HepG2 (cell line): Measurements from ENCODE around the gene PPP1R9A. TPM values are rescaled to one million over a fixed set of nuclear protein-coding genes. Genes with fewer than 3 reads are reported as not detected.

Source experiments
- ATAC-seq: fragments of 200-7000 bp; cut with Tn5 transposase; 3 replicates; pipeline ENCODE4 v1.9.1; 2020; ENCODE audit warnings: mild to moderate bottlenecking, moderate library complexity
- BruUV-seq: library from RNA; stranded (reverse); fragments of 400-500 nt; replicated peaks from 2 replicates; lab custom pipeline; 2021; lab: Mats Ljungman, UMichigan
- CTCF ChIA-PET: fragments of 300-600 bp; formaldehyde crosslinking; extraction: SDS; loops from one replicate; lab custom pipeline; 2021; ENCODE audit warnings: low total read pairs, inconsistent platforms, low intra/inter-chr PET ratio; lab: Yijun Ruan, JAX
- POLR2A ChIA-PET: fragments of 350-600 bp; sonication (Branson Sonifier 250); formaldehyde crosslinking; loops from one replicate; lab custom pipeline; 2020; ENCODE audit warnings: antibody characterized with exemption, inconsistent platforms; lab: Yijun Ruan, JAX
- DNase-seq: peaks from one replicate; pipeline ENCODE4 v3.0.0-alpha.2; 2015; ENCODE audit warnings: low spot score
- FAIRE-seq: peaks from 3 replicates; lab custom pipeline; 2011; peaks lifted over from hg19 to GRCh38; lab: Jason Lieb, UNC
- H2AFZ ChIP-seq: one replicate; pipeline ENCODE4 v1.6.1; 2011; ENCODE audit warnings: low read length, inconsistent platforms
- H3K27ac ChIP-seq: fragments of 300-600 bp; 3 replicates; pipeline ENCODE4 v1.8.0; 2011; ENCODE audit warnings: mixed run types, mild to moderate bottlenecking, mixed read lengths, low read length, inconsistent platforms; ENCODE audit not compliant: insufficient read depth; ENCODE audit errors: extremely low read length
- H3K27me3 ChIP-seq, 2 experiments: fragments of 200-600 bp in 1 of 2; 2 replicates in 1 of 2; 3 replicates in 1 of 2; pipeline versions ENCODE4 v1.6.0 to v1.8.0; 2011; ENCODE audit warnings: low read length in 2 of 2, mild to moderate bottlenecking in 2 of 2, moderate library complexity in 2 of 2, inconsistent platforms in 1 of 2; ENCODE audit not compliant: insufficient read depth in 2 of 2, control insufficient read depth in 1 of 2
- H3K36me3 ChIP-seq, 2 experiments: fragments of 200-600 bp in 1 of 2; replicated peaks in 1 of 2; 2 replicates in 1 of 2; 3 replicates in 1 of 2; pipeline versions ENCODE4 v1.5.1 to v1.8.0; 2011; ENCODE audit warnings: low read length in 2 of 2, inconsistent platforms in 1 of 2; ENCODE audit not compliant: insufficient read depth in 2 of 2, control insufficient read depth in 1 of 2
- H3K4me1 ChIP-seq: 2 replicates; pipeline ENCODE4 v1.5.1; 2012; ENCODE audit warnings: low read length, inconsistent platforms; ENCODE audit not compliant: insufficient read depth
- H3K4me2 ChIP-seq: 2 replicates; pipeline ENCODE4 v1.6.0; 2011; ENCODE audit warnings: low read depth, low read length, inconsistent platforms
- H3K4me3 ChIP-seq, 3 experiments: fragments of 200-600 bp in 1 of 3; sonication (generic), shearing (Covaris generic) in 1 of 3; replicated peaks in 1 of 3; 2 replicates each; pipeline ENCODE4 v1.5.1; 2011 to 2016; ENCODE audit warnings: low read length in 3 of 3, inconsistent platforms in 2 of 3, low read depth in 2 of 3, mild to moderate bottlenecking in 2 of 3, control low read depth in 1 of 3, mixed read lengths in 1 of 3; ENCODE audit not compliant: insufficient read depth in 1 of 3
- H3K79me2 ChIP-seq: one replicate; pipeline ENCODE4 v1.6.1; 2011; ENCODE audit warnings: low read length, inconsistent platforms; ENCODE audit not compliant: insufficient read depth
- H3K9ac ChIP-seq: 2 replicates; pipeline ENCODE4 v1.6.0; 2011; ENCODE audit warnings: mild to moderate bottlenecking, low read depth, low read length, inconsistent platforms; ENCODE audit not compliant: insufficient read depth
- H3K9me3 ChIP-seq: 2 replicates; pipeline ENCODE4 v1.5.1; 2012; ENCODE audit warnings: mild to moderate bottlenecking, low read length
- H4K20me1 ChIP-seq: 2 replicates; pipeline ENCODE4 v1.6.0; 2011; ENCODE audit warnings: inconsistent platforms, mild to moderate bottlenecking, low read length, moderate library complexity; ENCODE audit not compliant: insufficient read depth
- DNMT3B ChIP-seq: conservative IDR thresholded peaks from 2 replicates; pipeline ENCODE4 v1.6.1; 2016; ENCODE audit warnings: missing biosample characterization, control low read depth
- FOXC1 ChIP-seq: sonication (generic); formaldehyde crosslinking; IDR thresholded peaks from 2 replicates; pipeline ENCODE4 v1.8.0; 2022; ENCODE audit warnings: mild to moderate bottlenecking, missing genetic modification reagents, borderline replicate concordance
- MATR3 ChIP-seq: sonication (generic); formaldehyde crosslinking; IDR thresholded peaks from 2 replicates; pipeline ENCODE4 v1.4.0; 2020; ENCODE audit warnings: missing genetic modification reagents
- ONECUT2 ChIP-seq: sonication (generic); formaldehyde crosslinking; IDR thresholded peaks from 2 replicates; pipeline ENCODE4 v1.4.0; 2020; ENCODE audit warnings: missing genetic modification reagents
- RFXAP ChIP-seq: sonication (generic); formaldehyde crosslinking; IDR thresholded peaks from 2 replicates; pipeline ENCODE4 v1.4.0; 2020; ENCODE audit warnings: missing genetic modification reagents, borderline replicate concordance
- SMC3 ChIP-seq: IDR thresholded peaks from 2 replicates; pipeline ENCODE4 v1.6.1; 2011; ENCODE audit warnings: low read length, improper control_type of control experiment
- STAG1 ChIP-seq: sonication (generic); formaldehyde crosslinking; IDR thresholded peaks from 2 replicates; pipeline ENCODE4 v1.4.0; 2020; ENCODE audit warnings: missing genetic modification reagents
- TAF1 ChIP-seq: sonication (generic); formaldehyde crosslinking; IDR thresholded peaks from 2 replicates; pipeline ENCODE4 v1.4.0; 2020; ENCODE audit warnings: missing genetic modification reagents
- TBX3 ChIP-seq: fragments of 450-650 bp; IDR thresholded peaks from 2 replicates; pipeline ENCODE4 v1.6.1; 2017; ENCODE audit warnings: antibody characterized with exemption, mild to moderate bottlenecking, inconsistent platforms, borderline replicate concordance
- TGIF2 ChIP-seq: IDR thresholded peaks from 2 replicates; pipeline ENCODE4 v1.6.1; 2016; ENCODE audit warnings: control low read depth, missing compliant biosample characterization
- ZKSCAN5 ChIP-seq: sonication (generic); formaldehyde crosslinking; IDR thresholded peaks from 2 replicates; pipeline ENCODE4 v1.5.1; 2020; ENCODE audit warnings: mild to moderate bottlenecking, missing genetic modification reagents
- ZNF180 ChIP-seq: sonication (generic); formaldehyde crosslinking; IDR thresholded peaks from 2 replicates; pipeline ENCODE4 v1.4.0; 2020; ENCODE audit warnings: low read depth, missing genetic modification reagents, borderline replicate concordance
- ZNF572 ChIP-seq: sonication (generic); formaldehyde crosslinking; IDR thresholded peaks from 2 replicates; pipeline ENCODE4 v1.5.1; 2020; ENCODE audit warnings: mild to moderate bottlenecking, missing genetic modification reagents
- ZNF780A ChIP-seq: sonication (generic); formaldehyde crosslinking; IDR thresholded peaks from 2 replicates; pipeline ENCODE4 v1.8.0; 2022; ENCODE audit warnings: mild to moderate bottlenecking, missing genetic modification reagents, moderate library complexity
- WGBS: methylation state at CpG from one replicate; pipeline ENCODE4 v1.1.6; 2017; ENCODE audit warnings: low lambda C conversion rate; 5-methylcytosine and 5-hydroxymethylcytosine counted together
- in situ Hi-C: cut with HindIII; loops from 2 replicates; pipeline ENCODE4 v1.10.0; 2017; ENCODE audit warnings: low pct_unique_long_range_greater_than_20kb; ENCODE audit not compliant: extremely low pct_ligation_motif_present
- intact Hi-C: fragments of 100-400 bp; cut with micrococcal nuclease; formaldehyde crosslinking; loops from one replicate; pipeline ENCODE4 v1.10.0; 2022; ENCODE audit not compliant: unreplicated experiment
- polyA plus RNA-seq, 8 experiments: library from polyadenylated mRNA; depleted of rRNA in 3 of 8; stranded (reverse) in 7 of 8; unstranded in 1 of 8; fragments of >200 nt; fragmentation: Illumina TruSeq in 4 of 8; extraction: Trizol in 4 of 8; gene quantifications; 2 replicates each; pipeline versions ENCODE4 v1.2.1 to v1.2.3, GENCODE V29; 2011 to 2016; ENCODE audit warnings: low read depth in 4 of 8, missing spikeins in 1 of 8, mixed read lengths in 1 of 8; ENCODE audit not compliant: insufficient read depth in 1 of 8
- total RNA-seq, 5 experiments: library from RNA; depleted of rRNA; stranded (reverse); fragments of >200 nt; fragmentation: Illumina TruSeq; extraction: Trizol; gene quantifications; 2 replicates each; pipeline ENCODE4 v1.2.3, GENCODE V29; 2016; ENCODE audit warnings: low read depth in 1 of 5
- TF ChIP-seq, protein P1 (sequence below): IDR thresholded peaks from 2 replicates; pipeline ENCODE4 v1.6.1; 2012; ENCODE audit warnings: low read depth, low read length, improper control_type of control experiment
- TF ChIP-seq, protein P2 (sequence below): sonication (generic); formaldehyde crosslinking; IDR thresholded peaks from 2 replicates; pipeline ENCODE4 v1.4.0; 2020; ENCODE audit warnings: mild to moderate bottlenecking, low read depth, missing genetic modification reagents
- TF ChIP-seq, protein P3 (sequence below): IDR thresholded peaks from 2 replicates; pipeline ENCODE4 v1.4.0; 2020; ENCODE audit warnings: mild to moderate bottlenecking, missing genetic modification reagents
- TF ChIP-seq, protein P4 (sequence below): sonication (generic); formaldehyde crosslinking; IDR thresholded peaks from 2 replicates; pipeline ENCODE4 v1.4.0; 2020; ENCODE audit warnings: missing genetic modification reagents

PPP1R9A gene
- total and polyA plus RNA-seq, 2 of the 13 experiments (the other 11 are each of a cell fraction or from before 2014, with no cell fraction given), result 11.4 to 31.9 TPM

DNA sequence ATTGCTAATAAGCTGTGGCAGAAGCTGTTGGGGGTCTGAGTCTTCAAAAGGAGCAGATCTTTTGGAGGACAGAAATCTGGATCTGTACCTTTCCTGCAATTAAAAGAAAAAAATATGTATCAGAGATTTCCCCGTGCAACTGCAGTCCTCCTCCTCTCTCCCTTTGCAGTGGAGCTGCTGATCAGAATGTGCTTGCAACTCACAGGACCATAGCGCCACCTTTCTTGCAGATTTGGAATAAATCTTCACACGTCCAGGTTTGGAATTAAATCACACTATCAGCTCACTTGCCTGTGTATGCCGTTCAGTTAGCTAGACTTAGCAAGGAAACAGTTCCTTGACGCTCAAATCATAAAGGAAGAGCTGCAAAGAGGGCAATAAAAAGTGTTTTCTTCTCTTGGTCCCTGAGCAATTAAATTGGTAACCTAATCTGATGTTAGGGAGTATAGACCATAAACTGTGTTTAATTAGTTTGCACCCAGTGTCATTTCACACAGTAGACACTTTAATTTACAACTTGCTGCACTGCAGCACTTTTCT is 339.5 kb downstream of the PPP1R9A start:
- H3K4me1 ChIP-seq, result no peaks in the 10 kb centered on the region
- POLR2A ChIA-PET, result no interaction called here
- no peak overlapping the region for H3K4me2 ChIP-seq
- ATAC-seq (peak; percentile 80), DNase-seq (peak; percentile 54), FAIRE-seq (peak; percentile 23)
- H3K79me2 ChIP-seq, result no peaks in the 10 kb centered on the region
- WGBS, result 30% methylated on average over 5 of the region's 5 CpGs
- CTCF ChIA-PET, result no interaction called here
- H3K27me3 ChIP-seq, result no peaks in the 10 kb centered on the region
- no peaks in the 10 kb centered on the region; a peak in 3 of 5 replicates for H3K36me3 ChIP-seq
- intact Hi-C loops, result loop anchor here (1.0 to 5.0 kb wide), 2 partner anchors 230 to 958 kb away; no protein-coding TSS in a partner anchor
- no TSS peak for BruUV-seq
- H3K27ac ChIP-seq, result no peak overlapping the region
- no peak overlapping the region for H2AFZ ChIP-seq
- no peak overlapping the region for H3K9ac ChIP-seq
- in situ Hi-C loops, result loop anchor here (25.0 kb wide), 1 partner anchor 810 kb away; no protein-coding TSS in a partner anchor
- H3K4me3 ChIP-seq, result no peak overlapping the region
- H4K20me1 ChIP-seq, result 0 out of 2 replicates have a peak, but pooled peaks cover 3% of the 10 kb centered on the region
- no peaks in the 10 kb centered on the region for H3K9me3 ChIP-seq
- TF ChIP-seq TAF1 (CRISPR knock-in tag) (no peak), ZNF180 (CRISPR knock-in tag) (no peak), MATR3 (CRISPR knock-in tag) (no peak), STAG1 (CRISPR knock-in tag) (peak; percentile 87), RFXAP (CRISPR knock-in tag) (no peak), SMC3 (peak; percentile 61; the same call in 1 of the 2 replicates), FOXC1 (no peak), TGIF2 (CRISPR knock-in tag) (no peak), TBX3 (peak; percentile 96), DNMT3B (CRISPR knock-in tag) (no peak), ZKSCAN5 (CRISPR knock-in tag) (no peak), ZNF780A (CRISPR knock-in tag) (no peak), ONECUT2 (no peak), ZNF572 (CRISPR knock-in tag) (no peak)
- TF ChIP-seq, protein P1, sequence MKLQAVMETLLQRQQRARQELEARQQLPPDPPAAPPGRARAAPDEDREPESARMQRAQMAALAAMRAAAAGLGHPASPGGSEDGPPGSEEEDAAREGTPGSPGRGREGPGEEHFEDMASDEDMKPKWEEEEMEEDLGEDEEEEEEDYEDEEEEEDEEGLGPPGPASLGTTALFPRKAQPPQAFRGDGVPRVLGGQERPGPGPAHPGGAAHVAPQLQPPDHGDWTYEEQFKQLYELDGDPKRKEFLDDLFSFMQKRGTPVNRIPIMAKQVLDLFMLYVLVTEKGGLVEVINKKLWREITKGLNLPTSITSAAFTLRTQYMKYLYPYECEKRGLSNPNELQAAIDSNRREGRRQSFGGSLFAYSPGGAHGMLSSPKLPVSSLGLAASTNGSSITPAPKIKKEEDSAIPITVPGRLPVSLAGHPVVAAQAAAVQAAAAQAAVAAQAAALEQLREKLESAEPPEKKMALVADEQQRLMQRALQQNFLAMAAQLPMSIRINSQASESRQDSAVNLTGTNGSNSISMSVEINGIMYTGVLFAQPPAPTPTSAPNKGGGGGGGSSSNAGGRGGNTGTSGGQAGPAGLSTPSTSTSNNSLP, result peak; percentile 54; the same call in 1 of the 2 replicates
- TF ChIP-seq, protein P2, sequence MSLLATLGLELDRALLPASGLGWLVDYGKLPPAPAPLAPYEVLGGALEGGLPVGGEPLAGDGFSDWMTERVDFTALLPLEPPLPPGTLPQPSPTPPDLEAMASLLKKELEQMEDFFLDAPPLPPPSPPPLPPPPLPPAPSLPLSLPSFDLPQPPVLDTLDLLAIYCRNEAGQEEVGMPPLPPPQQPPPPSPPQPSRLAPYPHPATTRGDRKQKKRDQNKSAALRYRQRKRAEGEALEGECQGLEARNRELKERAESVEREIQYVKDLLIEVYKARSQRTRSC (CRISPR knock-in tag), result no peak
- TF ChIP-seq, protein P3, sequence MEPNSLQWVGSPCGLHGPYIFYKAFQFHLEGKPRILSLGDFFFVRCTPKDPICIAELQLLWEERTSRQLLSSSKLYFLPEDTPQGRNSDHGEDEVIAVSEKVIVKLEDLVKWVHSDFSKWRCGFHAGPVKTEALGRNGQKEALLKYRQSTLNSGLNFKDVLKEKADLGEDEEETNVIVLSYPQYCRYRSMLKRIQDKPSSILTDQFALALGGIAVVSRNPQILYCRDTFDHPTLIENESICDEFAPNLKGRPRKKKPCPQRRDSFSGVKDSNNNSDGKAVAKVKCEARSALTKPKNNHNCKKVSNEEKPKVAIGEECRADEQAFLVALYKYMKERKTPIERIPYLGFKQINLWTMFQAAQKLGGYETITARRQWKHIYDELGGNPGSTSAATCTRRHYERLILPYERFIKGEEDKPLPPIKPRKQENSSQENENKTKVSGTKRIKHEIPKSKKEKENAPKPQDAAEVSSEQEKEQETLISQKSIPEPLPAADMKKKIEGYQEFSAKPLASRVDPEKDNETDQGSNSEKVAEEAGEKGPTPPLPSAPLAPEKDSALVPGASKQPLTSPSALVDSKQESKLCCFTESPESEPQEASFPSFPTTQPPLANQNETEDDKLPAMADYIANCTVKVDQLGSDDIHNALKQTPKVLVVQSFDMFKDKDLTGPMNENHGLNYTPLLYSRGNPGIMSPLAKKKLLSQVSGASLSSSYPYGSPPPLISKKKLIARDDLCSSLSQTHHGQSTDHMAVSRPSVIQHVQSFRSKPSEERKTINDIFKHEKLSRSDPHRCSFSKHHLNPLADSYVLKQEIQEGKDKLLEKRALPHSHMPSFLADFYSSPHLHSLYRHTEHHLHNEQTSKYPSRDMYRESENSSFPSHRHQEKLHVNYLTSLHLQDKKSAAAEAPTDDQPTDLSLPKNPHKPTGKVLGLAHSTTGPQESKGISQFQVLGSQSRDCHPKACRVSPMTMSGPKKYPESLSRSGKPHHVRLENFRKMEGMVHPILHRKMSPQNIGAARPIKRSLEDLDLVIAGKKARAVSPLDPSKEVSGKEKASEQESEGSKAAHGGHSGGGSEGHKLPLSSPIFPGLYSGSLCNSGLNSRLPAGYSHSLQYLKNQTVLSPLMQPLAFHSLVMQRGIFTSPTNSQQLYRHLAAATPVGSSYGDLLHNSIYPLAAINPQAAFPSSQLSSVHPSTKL (CRISPR knock-in tag), result 0 out of 2 replicates have a peak, but pooled peaks have one; percentile 10
- TF ChIP-seq, protein P4, sequence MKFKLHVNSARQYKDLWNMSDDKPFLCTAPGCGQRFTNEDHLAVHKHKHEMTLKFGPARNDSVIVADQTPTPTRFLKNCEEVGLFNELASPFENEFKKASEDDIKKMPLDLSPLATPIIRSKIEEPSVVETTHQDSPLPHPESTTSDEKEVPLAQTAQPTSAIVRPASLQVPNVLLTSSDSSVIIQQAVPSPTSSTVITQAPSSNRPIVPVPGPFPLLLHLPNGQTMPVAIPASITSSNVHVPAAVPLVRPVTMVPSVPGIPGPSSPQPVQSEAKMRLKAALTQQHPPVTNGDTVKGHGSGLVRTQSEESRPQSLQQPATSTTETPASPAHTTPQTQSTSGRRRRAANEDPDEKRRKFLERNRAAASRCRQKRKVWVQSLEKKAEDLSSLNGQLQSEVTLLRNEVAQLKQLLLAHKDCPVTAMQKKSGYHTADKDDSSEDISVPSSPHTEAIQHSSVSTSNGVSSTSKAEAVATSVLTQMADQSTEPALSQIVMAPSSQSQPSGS (CRISPR knock-in tag), result no peak
